Common myeloid progenitor, CD34-positive (primary cell): ENCODE measurements around the gene PDE5A.

Experiments
- CTCF ChIA-PET: fragments of 350-600 bp; sonication (Branson Sonifier 250); formaldehyde crosslinking; loops from one replicate; lab custom pipeline; 2021; ENCODE audit warnings: antibody characterized with exemption; lab: Charles Lee
- POLR2A ChIA-PET: fragments of 350-600 bp; sonication (Branson Sonifier 250); formaldehyde crosslinking; loops from one replicate; lab custom pipeline; 2021; ENCODE audit warnings: antibody characterized with exemption; lab: Charles Lee
- DNase-seq, 3 donors: peaks; one replicate each; pipeline versions ENCODE4 v3.0.0 to v3.0.0-alpha.2; 2013
- H3K27ac ChIP-seq, 2 experiments: 1 replicate in 1 of 2; 2 replicates in 1 of 2; pipeline ENCODE4 v1.7.0; 2013; ENCODE audit warnings: inconsistent platforms in 2 of 2, low read length in 2 of 2, mild to moderate bottlenecking in 2 of 2, low read depth in 1 of 2, moderate library complexity in 1 of 2; ENCODE audit not compliant: severe bottlenecking in 2 of 2, insufficient read depth in 1 of 2, poor library complexity in 1 of 2
- H3K27me3 ChIP-seq, 5 experiments: replicated peaks in 2 of 5; 1 replicate in 3 of 5; 2 replicates in 2 of 5; pipeline versions ENCODE4 v1.6.1 to v1.7.0; 2013; ENCODE audit warnings: low read length in 4 of 5, mild to moderate bottlenecking in 2 of 5, moderate library complexity in 2 of 5, inconsistent platforms in 1 of 5; ENCODE audit not compliant: insufficient read depth in 5 of 5, control insufficient read depth in 4 of 5
- H3K36me3 ChIP-seq, 4 experiments: 1 replicate in 2 of 4; 2 replicates in 2 of 4; pipeline versions ENCODE4 v1.6.1 to v1.7.0; 2013; ENCODE audit warnings: low read length in 3 of 4, control low read depth in 1 of 4, mild to moderate bottlenecking in 1 of 4; ENCODE audit not compliant: control insufficient read depth in 4 of 4, insufficient read depth in 4 of 4
- H3K4me1 ChIP-seq, 4 experiments: 1 replicate in 3 of 4; 2 replicates in 1 of 4; pipeline versions ENCODE4 v1.6.1 to v1.7.1; 2013; ENCODE audit warnings: low read length in 3 of 4, mild to moderate bottlenecking in 3 of 4, control low read depth in 1 of 4, inconsistent platforms in 1 of 4, moderate library complexity in 1 of 4; ENCODE audit not compliant: control insufficient read depth in 4 of 4, insufficient read depth in 4 of 4; ENCODE audit errors: control extremely low read depth in 1 of 4
- H3K4me3 ChIP-seq, 7 experiments: 1 replicate in 4 of 7; 2 replicates in 3 of 7; pipeline versions ENCODE4 v1.5.1 to v1.7.0; 2013; ENCODE audit warnings: mild to moderate bottlenecking in 7 of 7, low read length in 6 of 7, moderate library complexity in 6 of 7, inconsistent platforms in 2 of 7, low read depth in 2 of 7, control low read depth in 1 of 7; ENCODE audit not compliant: insufficient read depth in 4 of 7, control insufficient read depth in 1 of 7; ENCODE audit errors: extremely low read depth in 1 of 7
- H3K9me3 ChIP-seq, 5 experiments: 1 replicate in 4 of 5; 2 replicates in 1 of 5; pipeline versions ENCODE4 v1.6.1 to v1.7.1; 2013; ENCODE audit warnings: low read length in 4 of 5, mild to moderate bottlenecking in 2 of 5, inconsistent platforms in 1 of 5, low read depth in 1 of 5, moderate library complexity in 1 of 5; ENCODE audit not compliant: control insufficient read depth in 4 of 5, insufficient read depth in 2 of 5; ENCODE audit errors: control extremely low read depth in 1 of 5
- whole genome bisulfite sequencing: methylation state at CpG from one replicate; pipeline ENCODE4 v1.1.5; 2013; ENCODE audit not compliant: insufficient coverage; 5-methylcytosine and 5-hydroxymethylcytosine counted together

PDE5A gene

GRCh38 chr4:119525005-119525749 lies 103.4 kb downstream of the PDE5A start:
- ChIA-PET CTCF (no interaction called here), POLR2A (no interaction called here)
- H3K27me3 ChIP-seq = no peaks in the 10 kb centered on the region
- no peak for DNase-seq
- H3K4me3 ChIP-seq = no peak overlapping the region
- H3K9me3 ChIP-seq = no peaks in the 10 kb centered on the region
- H3K36me3 ChIP-seq = peaks cover 0 to 4% (median 2%) of the 10 kb centered on the region in 4 experiments
- 98% methylated on average over 4 of the region's 5 CpGs for WGBS
- H3K4me1 ChIP-seq = no peaks in the 10 kb centered on the region
- H3K27ac ChIP-seq = no peak overlapping the region

- H3K27ac ChIP-seq = no peak overlapping the region
- H3K27me3 ChIP-seq = no peaks in the 10 kb centered on the region
- no peaks in the 10 kb centered on the region for H3K4me1 ChIP-seq
- peaks cover 3 to 6% (median 4%) of the 10 kb centered on the region in 4 experiments for H3K36me3 ChIP-seq
- no peaks in the 10 kb centered on the region for H3K9me3 ChIP-seq
- DNase-seq = no peak
- no peak overlapping the region for H3K4me3 ChIP-seq
- ChIA-PET POLR2A (no interaction called here), CTCF (no interaction called here)
Observed at GRCh38 chr4:119523399-119523798, 105.2 kb downstream of the PDE5A start.

GRCh38 chr4:119521268-119521667 lies 107.3 kb downstream of the PDE5A start:
- Histone ChIP-seq H3K4me3 (no peak overlapping the region), H3K27me3 (no peaks in the 10 kb centered on the region), H3K9me3 (no peaks in the 10 kb centered on the region), H3K27ac (no peak overlapping the region), H3K4me1 (no peaks in the 10 kb centered on the region), H3K36me3 (peaks cover 4 to 8% (median 5%) of the 10 kb centered on the region in 4 experiments)
- no peak for DNase-seq
- 100% methylated on average over 1 of the region's 4 CpGs for WGBS
- POLR2A ChIA-PET = no interaction called here
- CTCF ChIA-PET = no interaction called here

GRCh38 chr4:119518915-119519410 lies 109.6 kb downstream of the PDE5A start:
- POLR2A ChIA-PET = no interaction called here
- no peak for DNase-seq
- H3K27me3 ChIP-seq = no peaks in the 10 kb centered on the region
- no peaks in the 10 kb centered on the region for H3K9me3 ChIP-seq
- H3K36me3 ChIP-seq = peaks cover 7 to 15% (median 11%) of the 10 kb centered on the region in 4 experiments
- H3K4me3 ChIP-seq = no peak overlapping the region
- WGBS = 96% methylated on average over 3 of the region's 3 CpGs
- H3K4me1 ChIP-seq = no peaks in the 10 kb centered on the region
- CTCF ChIA-PET = no interaction called here
- no peak overlapping the region for H3K27ac ChIP-seq

GRCh38 chr4:119518230-119518892 lies 110.2 kb downstream of the PDE5A start:
- Histone ChIP-seq H3K4me3 (no peak overlapping the region), H3K4me1 (no peaks in the 10 kb centered on the region), H3K27ac (no peak overlapping the region), H3K9me3 (no peaks in the 10 kb centered on the region), H3K36me3 (peaks cover 7 to 15% (median 14%) of the 10 kb centered on the region in 4 experiments), H3K27me3 (no peaks in the 10 kb centered on the region)
- DNase-seq = no peak
- WGBS = 100% methylated on average over 2 of the region's 3 CpGs
- ChIA-PET POLR2A (no interaction called here), CTCF (no interaction called here)

- no peaks in the 10 kb centered on the region for H3K9me3 ChIP-seq
- no peak overlapping the region for H3K27ac ChIP-seq
- peaks cover 9 to 19% (median 17%) of the 10 kb centered on the region in 4 experiments for H3K36me3 ChIP-seq
- no peak overlapping the region for H3K4me3 ChIP-seq
- ChIA-PET CTCF (no interaction called here), POLR2A (no interaction called here)
- no peaks in the 10 kb centered on the region for H3K27me3 ChIP-seq
- WGBS = no CpG with 5 or more reads among the region's 2 CpGs
- DNase-seq = no peak
- no peaks in the 10 kb centered on the region for H3K4me1 ChIP-seq
Observed at GRCh38 chr4:119517361-119518229, 111.0 kb downstream of the PDE5A start.
